WTC11 (cell line): ENCODE data around the gene PRKCE. TPM values are rescaled to one million over a fixed set of nuclear protein-coding genes. Genes with fewer than 3 reads are reported as not detected.

ENCODE experiments used
- ATAC-seq: fragments of 200-7000 bp; cut with Tn5 transposase; 2 replicates; pipeline ENCODE4 v1.10.0; 2021; ENCODE audit warnings: mild to moderate bottlenecking, moderate library complexity
- CTCF ChIA-PET: fragments of 300-600 bp; sonication (Branson Sonifier 250); formaldehyde crosslinking; loops from one replicate; lab custom pipeline; 2021; ENCODE audit warnings: antibody characterized with exemption; lab: Charles Lee
- POLR2A ChIA-PET: fragments of 350-600 bp; sonication (Branson Sonifier 250); formaldehyde crosslinking; loops from one replicate; lab custom pipeline; 2021; ENCODE audit warnings: antibody characterized with exemption; lab: Charles Lee
- DNase-seq: peaks from one replicate; pipeline ENCODE4 v3.0.0; 2021; ENCODE audit warnings: low spot score
- H3K27ac Mint-ChIP-seq: 2 replicates; pipeline ENCODE4 v1.8.0; 2021; ENCODE audit warnings: mixed read lengths
- H3K27me3 Mint-ChIP-seq: 2 replicates; pipeline ENCODE4 v1.8.0; 2021; ENCODE audit warnings: low read depth, mild to moderate bottlenecking, moderate library complexity, mixed read lengths
- H3K36me3 Mint-ChIP-seq: 2 replicates; pipeline ENCODE4 v1.8.0; 2021; ENCODE audit warnings: mixed read lengths
- H3K4me1 Mint-ChIP-seq: 2 replicates; pipeline ENCODE4 v1.8.0; 2022; ENCODE audit warnings: mixed read lengths
- H3K4me3 Mint-ChIP-seq: 2 replicates; pipeline ENCODE4 v1.8.0; 2021; ENCODE audit warnings: mild to moderate bottlenecking, moderate library complexity, mixed read lengths
- H3K9me3 Mint-ChIP-seq: 2 replicates; pipeline ENCODE4 v1.8.0; 2021; ENCODE audit warnings: mixed read lengths
- AFF4 ChIP-seq: sonication (generic); formaldehyde crosslinking; IDR thresholded peaks from 2 replicates; pipeline ENCODE4 v1.8.1; 2023; ENCODE audit warnings: mild to moderate bottlenecking, missing genetic modification reagents, borderline replicate concordance
- CREM ChIP-seq: sonication (generic); formaldehyde crosslinking; IDR thresholded peaks from 2 replicates; pipeline ENCODE4 v1.8.1; 2022; ENCODE audit warnings: mild to moderate bottlenecking, missing genetic modification reagents, moderate library complexity
- E2F4 ChIP-seq: sonication (generic); formaldehyde crosslinking; IDR thresholded peaks from 2 replicates; pipeline ENCODE4 v1.8.1; 2022; ENCODE audit warnings: low read depth, mild to moderate bottlenecking, moderate library complexity, missing genetic modification reagents, borderline replicate concordance
- ELF4 ChIP-seq: sonication (generic); formaldehyde crosslinking; IDR thresholded peaks from 2 replicates; pipeline ENCODE4 v1.8.1; 2022; ENCODE audit warnings: low read depth, mild to moderate bottlenecking, moderate library complexity, missing genetic modification reagents
- ETV6 ChIP-seq: sonication (generic); formaldehyde crosslinking; IDR thresholded peaks from 2 replicates; pipeline ENCODE4 v1.8.1; 2022; ENCODE audit warnings: mild to moderate bottlenecking, missing genetic modification reagents
- FOXJ3 ChIP-seq: sonication (generic); formaldehyde crosslinking; IDR thresholded peaks from 2 replicates; pipeline ENCODE4 v1.9.0; 2021; ENCODE audit warnings: missing genetic modification reagents, mild to moderate bottlenecking, borderline replicate concordance
- HMGA2 ChIP-seq: fragments of 250-450 bp; sonication (Bioruptor Pico); IDR thresholded peaks from 2 replicates; pipeline ENCODE4 v1.4.0; 2021; ENCODE audit warnings: mild to moderate bottlenecking, moderate library complexity
- MLX ChIP-seq: sonication (generic); formaldehyde crosslinking; IDR thresholded peaks from 2 replicates; pipeline ENCODE4 v1.8.1; 2023; ENCODE audit warnings: mild to moderate bottlenecking, missing genetic modification reagents, moderate library complexity
- NFYB ChIP-seq: sonication (generic); formaldehyde crosslinking; conservative IDR thresholded peaks from 2 replicates; pipeline ENCODE4 v1.8.0; 2022; ENCODE audit warnings: low read depth, missing genetic modification reagents
- SOX15 ChIP-seq: fragments of 250-450 bp; sonication (Bioruptor Pico); IDR thresholded peaks from 2 replicates; pipeline ENCODE4 v1.9.0; 2021; ENCODE audit warnings: mild to moderate bottlenecking
- TP53 ChIP-seq: sonication (generic); formaldehyde crosslinking; IDR thresholded peaks from 2 replicates; pipeline ENCODE4 v1.8.1; 2023; ENCODE audit warnings: mild to moderate bottlenecking, missing genetic modification reagents
- ZBTB43 ChIP-seq: sonication (generic); formaldehyde crosslinking; IDR thresholded peaks from 2 replicates; pipeline ENCODE4 v1.8.1; 2023; ENCODE audit warnings: mild to moderate bottlenecking, missing genetic modification reagents
- ZNF232 ChIP-seq: sonication (generic); formaldehyde crosslinking; IDR thresholded peaks from 2 replicates; pipeline ENCODE4 v1.8.0; 2022; ENCODE audit warnings: mild to moderate bottlenecking, missing genetic modification reagents
- ZNF423 ChIP-seq: fragments of 250-450 bp; sonication (Bioruptor Pico); IDR thresholded peaks from 2 replicates; pipeline ENCODE4 v2.1.2; 2022; ENCODE audit warnings: mild to moderate bottlenecking, moderate library complexity
- ZNF671 ChIP-seq: fragments of 250-450 bp; sonication (Bioruptor Pico); IDR thresholded peaks from 2 replicates; pipeline ENCODE4 v1.8.0; 2021; ENCODE audit warnings: mild to moderate bottlenecking
- total RNA-seq: library from RNA; stranded (reverse); gene quantifications from 3 replicates; pipeline ENCODE4 v1.2.3, GENCODE V29; 2021
- TF ChIP-seq, protein P1 (sequence below): fragments of 250-450 bp; sonication (Bioruptor Pico); IDR thresholded peaks from 2 replicates; pipeline ENCODE4 v1.9.0; 2021; ENCODE audit warnings: mild to moderate bottlenecking, borderline replicate concordance

The PRKCE gene
- total RNA-seq, 1 experiment from 2014 or later: 5.8 TPM

DNA sequence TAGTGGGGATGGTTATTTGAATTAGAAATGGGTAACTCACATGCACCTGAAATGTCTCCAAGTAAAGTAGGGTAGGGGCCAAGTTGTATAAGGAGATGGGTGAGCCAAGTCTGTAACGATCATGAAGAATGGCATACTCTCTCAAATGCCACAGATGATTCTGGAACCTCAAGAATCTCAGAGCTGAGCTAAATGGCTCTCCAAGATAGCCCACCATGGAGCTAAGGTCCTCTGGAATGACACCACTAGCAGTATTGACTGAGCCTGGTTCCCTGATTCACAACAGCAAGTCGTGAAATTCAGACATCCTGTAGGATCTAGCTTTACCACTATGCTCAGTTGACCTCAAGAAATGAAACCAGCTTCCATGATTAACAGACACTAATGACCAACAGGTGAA lies 529.8 kb downstream of the PRKCE start:
- H3K36me3 Mint-ChIP-seq: no peaks in the 10 kb centered on the region
- ATAC-seq: no peak
- H3K27ac Mint-ChIP-seq: no peak overlapping the region
- no peaks in the 10 kb centered on the region for H3K27me3 Mint-ChIP-seq
- H3K9me3 Mint-ChIP-seq: no peaks in the 10 kb centered on the region
- POLR2A ChIA-PET: no interaction called here
- H3K4me3 Mint-ChIP-seq: no peak overlapping the region
- CTCF ChIA-PET: interaction anchor here (0.9 to 1.8 kb wide), 3 partner anchors 90 to 185 kb away, joined by 3 to 5 read pairs (median 3); no protein-coding TSS in a partner anchor
- DNase-seq: no peak
- H3K4me1 Mint-ChIP-seq: peaks cover 4% of the 10 kb centered on the region
- TF ChIP-seq NFYB (CRISPR knock-in tag) (no peak), ZBTB43 (CRISPR knock-in tag) (no peak), AFF4 (CRISPR knock-in tag) (no peak), HMGA2 (CRISPR knock-in tag) (no peak)
- TF ChIP-seq, all 79 proteins: peak for 0

- no peak for DNase-seq
- Mint-ChIP-seq H3K36me3 (no peaks in the 10 kb centered on the region), H3K27me3 (no peaks in the 10 kb centered on the region), H3K9me3 (no peaks in the 10 kb centered on the region), H3K4me3 (no peak overlapping the region), H3K27ac (no peak overlapping the region), H3K4me1 (peaks cover 4% of the 10 kb centered on the region)
- ChIA-PET POLR2A (no interaction called here), CTCF (interaction anchor here (0.9 to 1.8 kb wide), 3 partner anchors 91 to 184 kb away, joined by 3 to 5 read pairs (median 3); no protein-coding TSS in a partner anchor)
- no peak for ATAC-seq
- no peak for TF ChIP-seq ZNF671
- TF ChIP-seq SOX15 (CRISPR knock-in tag): no peak
- TF ChIP-seq MLX (CRISPR knock-in tag): no peak
- TF ChIP-seq ETV6 (CRISPR knock-in tag): no peak
- no peak for TF ChIP-seq CREM (CRISPR knock-in tag)
- no peak for TF ChIP-seq TP53
- no peak for TF ChIP-seq AFF4 (CRISPR knock-in tag)
- TF ChIP-seq ZNF232 (CRISPR knock-in tag): no peak
- TF ChIP-seq, protein P1, sequence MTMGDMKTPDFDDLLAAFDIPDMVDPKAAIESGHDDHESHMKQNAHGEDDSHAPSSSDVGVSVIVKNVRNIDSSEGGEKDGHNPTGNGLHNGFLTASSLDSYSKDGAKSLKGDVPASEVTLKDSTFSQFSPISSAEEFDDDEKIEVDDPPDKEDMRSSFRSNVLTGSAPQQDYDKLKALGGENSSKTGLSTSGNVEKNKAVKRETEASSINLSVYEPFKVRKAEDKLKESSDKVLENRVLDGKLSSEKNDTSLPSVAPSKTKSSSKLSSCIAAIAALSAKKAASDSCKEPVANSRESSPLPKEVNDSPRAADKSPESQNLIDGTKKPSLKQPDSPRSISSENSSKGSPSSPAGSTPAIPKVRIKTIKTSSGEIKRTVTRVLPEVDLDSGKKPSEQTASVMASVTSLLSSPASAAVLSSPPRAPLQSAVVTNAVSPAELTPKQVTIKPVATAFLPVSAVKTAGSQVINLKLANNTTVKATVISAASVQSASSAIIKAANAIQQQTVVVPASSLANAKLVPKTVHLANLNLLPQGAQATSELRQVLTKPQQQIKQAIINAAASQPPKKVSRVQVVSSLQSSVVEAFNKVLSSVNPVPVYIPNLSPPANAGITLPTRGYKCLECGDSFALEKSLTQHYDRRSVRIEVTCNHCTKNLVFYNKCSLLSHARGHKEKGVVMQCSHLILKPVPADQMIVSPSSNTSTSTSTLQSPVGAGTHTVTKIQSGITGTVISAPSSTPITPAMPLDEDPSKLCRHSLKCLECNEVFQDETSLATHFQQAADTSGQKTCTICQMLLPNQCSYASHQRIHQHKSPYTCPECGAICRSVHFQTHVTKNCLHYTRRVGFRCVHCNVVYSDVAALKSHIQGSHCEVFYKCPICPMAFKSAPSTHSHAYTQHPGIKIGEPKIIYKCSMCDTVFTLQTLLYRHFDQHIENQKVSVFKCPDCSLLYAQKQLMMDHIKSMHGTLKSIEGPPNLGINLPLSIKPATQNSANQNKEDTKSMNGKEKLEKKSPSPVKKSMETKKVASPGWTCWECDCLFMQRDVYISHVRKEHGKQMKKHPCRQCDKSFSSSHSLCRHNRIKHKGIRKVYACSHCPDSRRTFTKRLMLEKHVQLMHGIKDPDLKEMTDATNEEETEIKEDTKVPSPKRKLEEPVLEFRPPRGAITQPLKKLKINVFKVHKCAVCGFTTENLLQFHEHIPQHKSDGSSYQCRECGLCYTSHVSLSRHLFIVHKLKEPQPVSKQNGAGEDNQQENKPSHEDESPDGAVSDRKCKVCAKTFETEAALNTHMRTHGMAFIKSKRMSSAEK: no peak
- no peak for TF ChIP-seq FOXJ3
- no peak for TF ChIP-seq ZNF423 (CRISPR knock-in tag)
- TF ChIP-seq E2F4 (CRISPR knock-in tag): no peak
- TF ChIP-seq ELF4 (CRISPR knock-in tag): no peak
Observed at GRCh38 chr2:46181789-46182530, 530.5 kb downstream of the PRKCE start.
